GM12878 (cell line): ENCODE results near the gene HSF2BP. TPM values are rescaled to one million over a fixed set of nuclear protein-coding genes. Genes with fewer than 3 reads are reported as not detected.

Experiments used
- ATAC-seq: fragments of 200-7000 bp; cut with Tn5 transposase; 3 replicates; pipeline ENCODE4 v1.9.1; 2020; ENCODE audit warnings: mild to moderate bottlenecking, moderate library complexity
- BruUV-seq: library from RNA; stranded (reverse); fragments of 400-500 nt; replicated peaks from 2 replicates; lab custom pipeline; 2021; lab: Mats Ljungman, UMichigan
- CTCF ChIA-PET: fragments of 300-600 bp; sonication (Branson Sonifier 250); formaldehyde crosslinking; extraction: SDS; loops from one replicate; lab custom pipeline; 2021; ENCODE audit warnings: inconsistent platforms; lab: Yijun Ruan, JAX
- POLR2A ChIA-PET: fragments of 350-600 bp; formaldehyde crosslinking; extraction: SDS; loops from one replicate; lab custom pipeline; 2021; ENCODE audit warnings: inconsistent platforms; lab: Charles Lee
- RAD21 ChIA-PET: fragments of 300-600 bp; sonication (Branson Sonifier 250); formaldehyde crosslinking; loops from one replicate; lab custom pipeline; 2023; ENCODE audit warnings: antibody characterized with exemption; ENCODE audit not compliant: unreplicated experiment; lab: Charles Lee
- SMC1A ChIA-PET: fragments of 300-600 bp; sonication (Branson Sonifier 250); formaldehyde crosslinking; loops from one replicate; lab custom pipeline; 2023; ENCODE audit not compliant: unreplicated experiment, uncharacterized antibody; lab: Charles Lee
- DNase-seq: peaks from one replicate; pipeline ENCODE4 v3.0.0-alpha.2; 2011; ENCODE audit warnings: low read depth, low spot score
- FAIRE-seq: peaks from 3 replicates; lab custom pipeline; 2011; peaks lifted over from hg19 to GRCh38; lab: Jason Lieb, UNC
- H2AFZ ChIP-seq: 2 replicates; pipeline ENCODE4 v1.6.0; 2011; ENCODE audit warnings: low read depth, low read length, control low read depth; ENCODE audit not compliant: control insufficient read depth
- H3K27ac ChIP-seq: 2 replicates; pipeline ENCODE4 v1.5.1; 2011; ENCODE audit warnings: control low read depth; ENCODE audit not compliant: control insufficient read depth, insufficient read depth
- H3K27me3 ChIP-seq, 2 experiments: replicated peaks in 1 of 2; 2 replicates each; pipeline versions ENCODE4 v1.6.0 to v1.6.1; 2011; ENCODE audit warnings: low read length in 1 of 2; ENCODE audit not compliant: control insufficient read depth in 2 of 2, insufficient read depth in 2 of 2
- H3K36me3 ChIP-seq, 2 experiments: 2 replicates each; pipeline ENCODE4 v1.5.1; 2011; ENCODE audit warnings: low read length in 1 of 2; ENCODE audit not compliant: control insufficient read depth in 2 of 2, insufficient read depth in 2 of 2
- H3K4me1 ChIP-seq: 2 replicates; pipeline ENCODE4 v1.6.1; 2011; ENCODE audit warnings: mild to moderate bottlenecking, low read length, moderate library complexity, mixed read lengths; ENCODE audit not compliant: control insufficient read depth, insufficient read depth
- H3K4me2 ChIP-seq: 2 replicates; pipeline ENCODE4 v1.6.0; 2011; ENCODE audit warnings: control low read depth; ENCODE audit not compliant: control insufficient read depth, insufficient read depth
- H3K4me3 ChIP-seq: fragments of 200-600 bp; sonication (generic); 2 replicates; pipeline ENCODE4 v1.5.1; 2016
- H3K79me2 ChIP-seq: 2 replicates; pipeline ENCODE4 v1.6.0; 2011; ENCODE audit warnings: low read length; ENCODE audit not compliant: control insufficient read depth, insufficient read depth
- H3K9ac ChIP-seq: 2 replicates; pipeline ENCODE4 v1.8.0; 2011; ENCODE audit warnings: low read length, control low read depth, mixed read lengths; ENCODE audit not compliant: control insufficient read depth, insufficient read depth
- H3K9me3 ChIP-seq: replicated peaks from 3 replicates; pipeline ENCODE4 v1.5.1; 2011; ENCODE audit warnings: mild to moderate bottlenecking, low read length; ENCODE audit not compliant: control insufficient read depth, insufficient read depth
- H4K20me1 ChIP-seq: 2 replicates; pipeline ENCODE4 v1.6.0; 2011; ENCODE audit not compliant: control insufficient read depth, insufficient read depth
- CBFB ChIP-seq: IDR thresholded peaks from 2 replicates; pipeline ENCODE4 v1.6.1; 2016; ENCODE audit warnings: antibody characterized with exemption, low read depth
- DPF2 ChIP-seq: fragments of 450-650 bp; IDR thresholded peaks from 2 replicates; pipeline ENCODE4 v1.6.1; 2017; ENCODE audit warnings: mild to moderate bottlenecking
- MYB ChIP-seq: fragments of 150-350 bp; IDR thresholded peaks from 2 replicates; pipeline ENCODE4 v1.6.1; 2014; ENCODE audit warnings: mild to moderate bottlenecking, low read depth, low read length, borderline replicate concordance
- NFXL1 ChIP-seq: fragments of 450-650 bp; IDR thresholded peaks from 2 replicates; pipeline ENCODE4 v1.6.1; 2017; ENCODE audit warnings: antibody characterized with exemption, mild to moderate bottlenecking, borderline replicate concordance
- NRF1 ChIP-seq: conservative IDR thresholded peaks from 2 replicates; pipeline ENCODE4 v1.6.1; 2011; ENCODE audit warnings: mild to moderate bottlenecking, low read depth, low read length, improper control_type of control experiment
- SREBF1 ChIP-seq: IDR thresholded peaks from 2 replicates; pipeline ENCODE4 v1.6.1; 2012; ENCODE audit warnings: mild to moderate bottlenecking, low read length
- TCF3 ChIP-seq: IDR thresholded peaks from 2 replicates; pipeline ENCODE4 v1.6.1; 2012; ENCODE audit warnings: low read depth, mild to moderate bottlenecking, low read length, borderline replicate concordance; ENCODE audit not compliant: insufficient read depth
- WGBS: methylation state at CpG from one replicate; pipeline ENCODE4 v1.1.6; 2016; ENCODE audit warnings: low lambda C conversion rate; ENCODE audit not compliant: insufficient replicate concordance, insufficient coverage; ENCODE audit errors: missing lambda C conversion rate; 5-methylcytosine and 5-hydroxymethylcytosine counted together
- in situ Hi-C: fragments of 300-500 bp; cut with MboI; formaldehyde crosslinking; loops from 9 replicates; pipeline ENCODE4 v1.14.3; 2018; ENCODE audit warnings: mixed read lengths
- intact Hi-C: fragments of 100-400 bp; cut with micrococcal nuclease; formaldehyde crosslinking; loops from one replicate; pipeline ENCODE4 v1.14.2; 2022; ENCODE audit not compliant: unreplicated experiment
- polyA plus RNA-seq, 11 experiments: library from polyadenylated mRNA; depleted of rRNA in 4 of 11; unstranded in 6 of 11; stranded (reverse) in 5 of 11; fragments of >200 nt; fragmentation: Nextera tagmentation in 4 of 11; fragmentation: Illumina TruSeq in 1 of 11; extraction: Ambion mirVana in 4 of 11; extraction: Trizol in 1 of 11; gene quantifications; 1 replicate in 1 of 11; 2 replicates in 10 of 11; pipeline versions ENCODE4 v1.2.1 to v1.2.3, GENCODE V29; 2011 to 2016; ENCODE audit warnings: inconsistent platforms in 2 of 11, missing spikeins in 2 of 11, low read depth in 1 of 11
- total RNA-seq, 4 experiments: library from RNA; depleted of rRNA in 3 of 4; stranded (reverse); fragments of >200 nt in 3 of 4; fragmentation: Illumina TruSeq in 1 of 4; extraction: Trizol in 1 of 4; gene quantifications; 2 replicates each; pipeline versions ENCODE4 v1.2.1 to v1.2.3, GENCODE V29; 2013 to 2021
- TF ChIP-seq, protein P1 (sequence below): IDR thresholded peaks from 2 replicates; pipeline ENCODE4 v1.6.1; 2012; ENCODE audit warnings: low read depth, low read length, improper control_type of control experiment
- TF ChIP-seq, protein P2 (sequence below): fragments of 450-650 bp; IDR thresholded peaks from 2 replicates; pipeline ENCODE4 v1.6.1; 2017; ENCODE audit warnings: low read depth, mild to moderate bottlenecking, moderate library complexity
- TF ChIP-seq, protein P3 (sequence below): fragments of 450-650 bp; IDR thresholded peaks from 2 replicates; pipeline ENCODE4 v1.6.1; 2017; ENCODE audit warnings: mild to moderate bottlenecking, moderate library complexity
- TF ChIP-seq, protein P4 (sequence below): fragments of 450-650 bp; IDR thresholded peaks from 2 replicates; pipeline ENCODE4 v1.6.1; 2017; ENCODE audit warnings: mild to moderate bottlenecking, moderate library complexity

The HSF2BP gene
- total and polyA plus RNA-seq, 10 of the 15 experiments (the other 5 are each of a cell fraction or from before 2014, with no cell fraction given): 0.07 to 0.81 (median 0.35) TPM

DNA sequence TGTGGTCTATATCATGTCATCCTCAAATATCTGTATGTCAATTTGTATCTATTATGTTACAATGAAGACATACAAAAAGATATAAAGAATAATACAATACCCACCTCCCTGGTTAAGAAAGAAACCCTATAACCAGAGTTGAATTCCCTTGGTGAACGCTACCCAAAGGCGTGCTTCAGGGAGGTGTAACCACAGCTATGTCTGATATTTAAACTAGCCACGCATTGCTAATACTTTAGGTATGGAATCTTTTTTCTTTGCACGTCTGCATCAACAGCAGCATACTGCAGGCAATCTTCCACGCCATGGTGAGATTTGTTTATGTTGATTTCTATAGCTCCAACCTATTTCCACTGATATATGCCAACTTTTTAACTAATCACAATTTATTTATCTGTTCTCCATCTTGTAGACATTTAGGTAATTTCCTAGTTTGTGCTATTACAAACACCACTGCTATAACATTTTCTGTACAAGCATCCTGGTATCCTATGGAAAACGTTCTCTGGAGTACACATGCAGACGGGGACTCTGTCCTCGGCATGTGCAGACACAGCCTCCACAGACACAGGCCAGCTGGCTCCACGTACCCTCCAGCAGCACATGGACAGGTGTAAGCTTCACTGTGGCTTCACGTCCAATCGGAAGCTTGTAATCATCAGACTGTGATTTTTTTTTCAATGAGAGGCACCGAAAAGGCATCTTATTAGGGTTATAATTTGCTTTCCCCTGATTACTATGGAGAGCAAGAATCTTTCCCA, 58.5 kb downstream of the HSF2BP start:
- no peaks in the 10 kb centered on the region for H3K9me3 ChIP-seq
- H3K4me1 ChIP-seq: no peaks in the 10 kb centered on the region
- CTCF ChIA-PET: interaction anchor here (3.2 kb wide), 1 partner anchor 11 kb away, joined by 23 read pairs; no protein-coding TSS in a partner anchor
- DNase-seq: no peak
- no peaks in the 10 kb centered on the region for H3K79me2 ChIP-seq
- no peak overlapping the region for H3K4me2 ChIP-seq
- no peaks in the 10 kb centered on the region for H3K36me3 ChIP-seq
- no peaks in the 10 kb centered on the region for H3K27me3 ChIP-seq
- TF ChIP-seq CBFB (no peak), NRF1 (no peak), MYB (no peak), NFXL1 (no peak), DPF2 (no peak), TCF3 (no peak), SREBF1 (no peak)
- TF ChIP-seq, protein P1, sequence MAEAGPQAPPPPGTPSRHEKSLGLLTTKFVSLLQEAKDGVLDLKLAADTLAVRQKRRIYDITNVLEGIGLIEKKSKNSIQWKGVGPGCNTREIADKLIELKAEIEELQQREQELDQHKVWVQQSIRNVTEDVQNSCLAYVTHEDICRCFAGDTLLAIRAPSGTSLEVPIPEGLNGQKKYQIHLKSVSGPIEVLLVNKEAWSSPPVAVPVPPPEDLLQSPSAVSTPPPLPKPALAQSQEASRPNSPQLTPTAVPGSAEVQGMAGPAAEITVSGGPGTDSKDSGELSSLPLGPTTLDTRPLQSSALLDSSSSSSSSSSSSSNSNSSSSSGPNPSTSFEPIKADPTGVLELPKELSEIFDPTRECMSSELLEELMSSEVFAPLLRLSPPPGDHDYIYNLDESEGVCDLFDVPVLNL: no peak
- TF ChIP-seq, protein P2, sequence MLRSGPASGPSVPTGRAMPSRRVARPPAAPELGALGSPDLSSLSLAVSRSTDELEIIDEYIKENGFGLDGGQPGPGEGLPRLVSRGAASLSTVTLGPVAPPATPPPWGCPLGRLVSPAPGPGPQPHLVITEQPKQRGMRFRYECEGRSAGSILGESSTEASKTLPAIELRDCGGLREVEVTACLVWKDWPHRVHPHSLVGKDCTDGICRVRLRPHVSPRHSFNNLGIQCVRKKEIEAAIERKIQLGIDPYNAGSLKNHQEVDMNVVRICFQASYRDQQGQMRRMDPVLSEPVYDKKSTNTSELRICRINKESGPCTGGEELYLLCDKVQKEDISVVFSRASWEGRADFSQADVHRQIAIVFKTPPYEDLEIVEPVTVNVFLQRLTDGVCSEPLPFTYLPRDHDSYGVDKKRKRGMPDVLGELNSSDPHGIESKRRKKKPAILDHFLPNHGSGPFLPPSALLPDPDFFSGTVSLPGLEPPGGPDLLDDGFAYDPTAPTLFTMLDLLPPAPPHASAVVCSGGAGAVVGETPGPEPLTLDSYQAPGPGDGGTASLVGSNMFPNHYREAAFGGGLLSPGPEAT: no peak
- TF ChIP-seq, protein P3, sequence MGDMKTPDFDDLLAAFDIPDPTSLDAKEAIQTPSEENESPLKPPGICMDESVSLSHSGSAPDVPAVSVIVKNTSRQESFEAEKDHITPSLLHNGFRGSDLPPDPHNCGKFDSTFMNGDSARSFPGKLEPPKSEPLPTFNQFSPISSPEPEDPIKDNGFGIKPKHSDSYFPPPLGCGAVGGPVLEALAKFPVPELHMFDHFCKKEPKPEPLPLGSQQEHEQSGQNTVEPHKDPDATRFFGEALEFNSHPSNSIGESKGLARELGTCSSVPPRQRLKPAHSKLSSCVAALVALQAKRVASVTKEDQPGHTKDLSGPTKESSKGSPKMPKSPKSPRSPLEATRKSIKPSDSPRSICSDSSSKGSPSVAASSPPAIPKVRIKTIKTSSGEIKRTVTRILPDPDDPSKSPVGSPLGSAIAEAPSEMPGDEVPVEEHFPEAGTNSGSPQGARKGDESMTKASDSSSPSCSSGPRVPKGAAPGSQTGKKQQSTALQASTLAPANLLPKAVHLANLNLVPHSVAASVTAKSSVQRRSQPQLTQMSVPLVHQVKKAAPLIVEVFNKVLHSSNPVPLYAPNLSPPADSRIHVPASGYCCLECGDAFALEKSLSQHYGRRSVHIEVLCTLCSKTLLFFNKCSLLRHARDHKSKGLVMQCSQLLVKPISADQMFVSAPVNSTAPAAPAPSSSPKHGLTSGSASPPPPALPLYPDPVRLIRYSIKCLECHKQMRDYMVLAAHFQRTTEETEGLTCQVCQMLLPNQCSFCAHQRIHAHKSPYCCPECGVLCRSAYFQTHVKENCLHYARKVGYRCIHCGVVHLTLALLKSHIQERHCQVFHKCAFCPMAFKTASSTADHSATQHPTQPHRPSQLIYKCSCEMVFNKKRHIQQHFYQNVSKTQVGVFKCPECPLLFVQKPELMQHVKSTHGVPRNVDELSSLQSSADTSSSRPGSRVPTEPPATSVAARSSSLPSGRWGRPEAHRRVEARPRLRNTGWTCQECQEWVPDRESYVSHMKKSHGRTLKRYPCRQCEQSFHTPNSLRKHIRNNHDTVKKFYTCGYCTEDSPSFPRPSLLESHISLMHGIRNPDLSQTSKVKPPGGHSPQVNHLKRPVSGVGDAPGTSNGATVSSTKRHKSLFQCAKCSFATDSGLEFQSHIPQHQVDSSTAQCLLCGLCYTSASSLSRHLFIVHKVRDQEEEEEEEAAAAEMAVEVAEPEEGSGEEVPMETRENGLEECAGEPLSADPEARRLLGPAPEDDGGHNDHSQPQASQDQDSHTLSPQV: no peak
- TF ChIP-seq, protein P4, sequence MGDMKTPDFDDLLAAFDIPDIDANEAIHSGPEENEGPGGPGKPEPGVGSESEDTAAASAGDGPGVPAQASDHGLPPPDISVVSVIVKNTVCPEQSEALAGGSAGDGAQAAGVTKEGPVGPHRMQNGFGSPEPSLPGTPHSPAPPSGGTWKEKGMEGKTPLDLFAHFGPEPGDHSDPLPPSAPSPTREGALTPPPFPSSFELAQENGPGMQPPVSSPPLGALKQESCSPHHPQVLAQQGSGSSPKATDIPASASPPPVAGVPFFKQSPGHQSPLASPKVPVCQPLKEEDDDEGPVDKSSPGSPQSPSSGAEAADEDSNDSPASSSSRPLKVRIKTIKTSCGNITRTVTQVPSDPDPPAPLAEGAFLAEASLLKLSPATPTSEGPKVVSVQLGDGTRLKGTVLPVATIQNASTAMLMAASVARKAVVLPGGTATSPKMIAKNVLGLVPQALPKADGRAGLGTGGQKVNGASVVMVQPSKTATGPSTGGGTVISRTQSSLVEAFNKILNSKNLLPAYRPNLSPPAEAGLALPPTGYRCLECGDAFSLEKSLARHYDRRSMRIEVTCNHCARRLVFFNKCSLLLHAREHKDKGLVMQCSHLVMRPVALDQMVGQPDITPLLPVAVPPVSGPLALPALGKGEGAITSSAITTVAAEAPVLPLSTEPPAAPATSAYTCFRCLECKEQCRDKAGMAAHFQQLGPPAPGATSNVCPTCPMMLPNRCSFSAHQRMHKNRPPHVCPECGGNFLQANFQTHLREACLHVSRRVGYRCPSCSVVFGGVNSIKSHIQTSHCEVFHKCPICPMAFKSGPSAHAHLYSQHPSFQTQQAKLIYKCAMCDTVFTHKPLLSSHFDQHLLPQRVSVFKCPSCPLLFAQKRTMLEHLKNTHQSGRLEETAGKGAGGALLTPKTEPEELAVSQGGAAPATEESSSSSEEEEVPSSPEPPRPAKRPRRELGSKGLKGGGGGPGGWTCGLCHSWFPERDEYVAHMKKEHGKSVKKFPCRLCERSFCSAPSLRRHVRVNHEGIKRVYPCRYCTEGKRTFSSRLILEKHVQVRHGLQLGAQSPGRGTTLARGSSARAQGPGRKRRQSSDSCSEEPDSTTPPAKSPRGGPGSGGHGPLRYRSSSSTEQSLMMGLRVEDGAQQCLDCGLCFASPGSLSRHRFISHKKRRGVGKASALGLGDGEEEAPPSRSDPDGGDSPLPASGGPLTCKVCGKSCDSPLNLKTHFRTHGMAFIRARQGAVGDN: no peak
- intact Hi-C loops: no loop called here
- no peak for FAIRE-seq
- no peak overlapping the region for H3K27ac ChIP-seq
- no TSS peak for BruUV-seq
- in situ Hi-C loops: no loop called here
- SMC1A ChIA-PET: interaction anchor here (1.2 kb wide), 1 partner anchor 13 kb away, joined by 4 read pairs; no protein-coding TSS in a partner anchor
- no peak for ATAC-seq
- RAD21 ChIA-PET: interaction anchor here (0.7 kb wide), 1 partner anchor 408 kb away, joined by 3 read pairs; no protein-coding TSS in a partner anchor
- no peaks in the 10 kb centered on the region for H4K20me1 ChIP-seq
- no peak overlapping the region for H3K9ac ChIP-seq
- WGBS: 50% methylated on average over 12 of the region's 12 CpGs
- H3K4me3 ChIP-seq: no peak overlapping the region
- POLR2A ChIA-PET: no interaction called here
- H2AFZ ChIP-seq: no peak overlapping the region
